ENCODE measurements around the gene FXYD7.
A peak's percentile ranks its signal among the peaks of the same experiment; 100 is the strongest.

Gene FXYD7

GRCh38 chr19:35105411-35106290 is 37.4 kb upstream of the FXYD7 start:
- no peak for TF ChIP-seq CTCF (conservative IDR thresholded peaks at IDR 0.05; ENCODE audit: low read length)
- DNase-seq (ENCODE audit: low read depth): no peak
- H3K4me3 ChIP-seq (ENCODE audit: low read length): no peak overlapping the region

- no peak for TF ChIP-seq CTCF (conservative IDR thresholded peaks at IDR 0.05; ENCODE audit: low read length)
- H3K4me3 ChIP-seq (ENCODE audit: low read length): no peak overlapping the region
- no peak for DNase-seq (ENCODE audit: low read depth)
Measured at GRCh38 chr19:35106291-35106583, 36.8 kb upstream of the FXYD7 start.

- no peak for TF ChIP-seq CTCF (conservative IDR thresholded peaks at IDR 0.05; ENCODE audit: low read length)
- no peak overlapping the region for H3K4me3 ChIP-seq (ENCODE audit: low read length)
- DNase-seq (ENCODE audit: low read depth): no peak
Measured at GRCh38 chr19:35106898-35107541, 36.0 kb upstream of the FXYD7 start.

GRCh38 chr19:35107545-35107944 is 35.5 kb upstream of the FXYD7 start:
- TF ChIP-seq CTCF (conservative IDR thresholded peaks at IDR 0.05; ENCODE audit: low read length): no peak
- no peak overlapping the region for H3K4me3 ChIP-seq (ENCODE audit: low read length)
- peak; percentile 29 for DNase-seq (ENCODE audit: low read depth)

- no peak for TF ChIP-seq CTCF (conservative IDR thresholded peaks at IDR 0.05; ENCODE audit: low read length)
- no peak overlapping the region for H3K4me3 ChIP-seq (ENCODE audit: low read length)
- DNase-seq (ENCODE audit: low read depth): no peak
Measured at GRCh38 chr19:35108730-35109129, 34.3 kb upstream of the FXYD7 start.

GRCh38 chr19:35109395-35110112 is 33.5 kb upstream of the FXYD7 start:
- no peak overlapping the region for H3K4me3 ChIP-seq (ENCODE audit: low read length)
- DNase-seq (ENCODE audit: low read depth): no peak
- TF ChIP-seq CTCF (conservative IDR thresholded peaks at IDR 0.05; ENCODE audit: low read length): no peak
